ENCODE data around the gene SEZ6L2.

- no peak for TF ChIP-seq CTCF (IDR thresholded peaks at IDR 0.05)
- no peak for TF ChIP-seq POLR2A (IDR thresholded peaks at IDR 0.05)
These were observed 27.3 kb upstream of the SEZ6L2 start for GRCh38 chr16:29926711-29927052.

Data from thyroid gland (tissue), 4 donors.